ENCODE results near the gene ACE. TPM values are rescaled to one million over a fixed set of nuclear protein-coding genes. Genes with fewer than 3 reads are reported as not detected.

ACE gene
- total RNA-seq, 1 donor from 2014 or later, result 16.0 TPM

DNA sequence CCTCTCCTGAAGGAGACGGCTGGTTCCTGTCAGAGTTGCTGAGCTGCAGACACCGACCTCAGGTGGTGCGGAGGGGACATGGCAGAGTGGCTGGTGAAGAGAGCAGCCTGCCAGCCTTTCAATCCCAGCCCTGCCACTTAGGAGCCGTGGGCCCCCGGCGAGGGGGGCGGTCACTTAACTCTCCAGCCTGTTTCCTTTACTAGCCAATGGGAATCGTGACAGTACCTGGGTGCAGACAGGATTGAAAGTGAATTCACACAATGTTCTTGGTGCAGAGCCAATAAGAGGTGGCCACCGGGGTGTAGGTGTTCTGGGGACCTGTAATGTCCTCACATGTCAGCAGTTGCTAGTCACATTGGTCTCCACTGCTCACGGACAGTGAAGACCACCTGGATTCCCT is 13.5 kb downstream of the ACE start:
- intact Hi-C loops (cut with micrococcal nuclease), result no loop called here

- intact Hi-C loops (cut with micrococcal nuclease), result no loop called here
Measured at GRCh38 chr17:63490858-63491400, 14.1 kb downstream of the ACE start.

DNA sequence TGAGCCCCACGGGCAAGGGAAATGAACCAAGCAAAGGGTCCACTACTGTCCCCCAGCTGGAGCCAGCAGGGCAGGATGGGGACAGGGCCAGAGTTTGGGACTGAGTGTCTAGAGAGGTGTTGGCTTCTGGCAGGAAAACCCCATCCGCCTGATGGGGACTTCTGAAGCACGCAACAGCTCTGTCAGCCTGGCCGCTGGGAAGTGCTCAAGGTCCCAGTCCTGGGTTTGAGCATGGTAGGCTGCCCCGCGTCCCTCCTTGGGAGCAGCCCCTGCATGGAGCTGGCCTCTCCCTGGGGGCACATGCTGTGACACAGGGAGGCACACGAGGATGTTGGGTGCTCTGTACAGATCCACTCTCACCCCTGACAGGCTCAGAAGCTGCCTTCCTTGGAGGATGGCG is 14.6 kb downstream of the ACE start:
- intact Hi-C loops (cut with micrococcal nuclease), result no loop called here

DNA sequence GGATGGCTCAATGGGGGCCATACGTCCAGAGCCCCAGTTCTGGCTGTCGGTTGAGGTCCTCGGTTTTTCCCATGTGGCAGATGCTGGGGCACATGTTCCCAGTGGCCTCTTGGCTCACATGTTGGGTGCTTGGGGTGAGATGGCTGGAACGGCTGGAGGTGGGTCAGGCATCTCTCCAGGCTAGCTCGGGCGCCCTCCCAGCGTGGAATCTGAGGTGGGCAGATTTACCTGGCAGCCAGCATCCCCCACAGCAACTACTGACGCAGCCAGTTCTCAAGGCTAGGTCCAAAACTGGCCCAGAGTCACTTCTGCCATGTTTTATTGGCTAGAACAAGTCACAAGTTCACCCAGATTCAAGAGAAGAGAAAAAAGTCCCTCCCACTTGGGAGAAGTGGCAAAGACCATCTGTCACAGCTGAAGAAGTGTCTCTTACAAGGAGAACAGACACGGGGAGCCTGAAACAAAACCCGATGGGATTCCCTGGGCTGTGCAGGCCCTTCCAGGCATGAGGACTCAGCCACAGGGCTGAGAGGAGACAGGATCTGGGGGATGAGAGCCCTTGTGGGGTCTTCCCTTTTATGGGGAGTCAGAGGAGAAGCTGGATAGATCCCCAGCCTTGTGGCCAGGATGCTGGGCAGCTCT is 15.2 kb downstream of the ACE start:
- intact Hi-C loops (cut with micrococcal nuclease), result no loop called here

DNA sequence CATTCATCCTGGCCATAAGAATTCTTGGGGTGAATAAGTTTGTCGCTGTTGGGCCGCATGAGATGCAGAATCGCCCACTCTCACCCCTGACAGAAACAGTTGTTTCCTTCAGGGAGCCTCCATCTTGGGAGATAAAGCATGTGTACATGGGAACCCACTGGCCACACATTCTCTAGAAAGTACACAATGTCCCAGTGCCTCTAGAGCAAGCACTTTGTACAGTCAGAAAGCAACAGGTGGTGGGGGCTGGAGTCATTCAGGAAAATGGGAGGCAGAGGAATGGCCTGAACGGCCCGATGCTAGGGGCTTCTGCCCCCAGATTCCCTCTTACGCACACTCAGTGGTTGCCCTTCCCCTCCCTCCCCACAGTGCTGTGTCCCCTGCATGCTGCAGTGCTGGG is 16.1 kb downstream of the ACE start:
- intact Hi-C loops (cut with micrococcal nuclease), result no loop called here

DNA sequence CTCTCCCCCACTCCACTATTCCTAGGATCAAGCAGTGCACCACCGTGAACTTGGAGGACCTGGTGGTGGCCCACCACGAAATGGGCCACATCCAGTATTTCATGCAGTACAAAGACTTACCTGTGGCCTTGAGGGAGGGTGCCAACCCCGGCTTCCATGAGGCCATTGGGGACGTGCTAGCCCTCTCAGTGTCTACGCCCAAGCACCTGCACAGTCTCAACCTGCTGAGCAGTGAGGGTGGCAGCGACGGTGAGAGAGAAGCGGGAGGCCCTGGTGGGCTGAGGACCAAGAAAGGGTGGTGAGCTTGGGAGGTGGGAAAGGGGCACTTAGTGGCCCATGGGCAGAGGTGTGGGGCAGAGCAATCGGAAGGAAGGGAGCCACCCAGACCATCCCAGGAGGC is 16.6 kb downstream of the ACE start:
- intact Hi-C loops (cut with micrococcal nuclease), result no loop called here

GRCh38 chr17:63494300-63494928 is 17.6 kb downstream of the ACE start:
- intact Hi-C loops (cut with micrococcal nuclease), result no loop called here

GRCh38 chr17:63495491-63495890 is 18.6 kb downstream of the ACE start:
- intact Hi-C loops (cut with micrococcal nuclease), result no loop called here

DNA sequence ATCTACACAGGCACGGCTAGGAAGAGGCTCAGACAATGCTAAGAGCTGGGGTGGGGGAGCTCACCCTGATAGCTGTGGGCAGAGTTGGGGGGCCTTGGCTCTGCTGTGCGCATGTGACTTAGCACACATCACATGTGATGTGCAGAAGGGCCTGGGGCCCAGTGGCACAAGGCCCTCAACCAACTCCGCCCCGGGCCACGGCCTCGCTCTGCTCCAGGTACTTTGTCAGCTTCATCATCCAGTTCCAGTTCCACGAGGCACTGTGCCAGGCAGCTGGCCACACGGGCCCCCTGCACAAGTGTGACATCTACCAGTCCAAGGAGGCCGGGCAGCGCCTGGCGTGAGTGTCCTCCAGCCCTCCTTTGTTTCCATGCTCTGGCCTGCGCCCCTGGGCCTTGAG is 19.3 kb downstream of the ACE start:
- intact Hi-C loops (cut with micrococcal nuclease), result no loop called here

DNA sequence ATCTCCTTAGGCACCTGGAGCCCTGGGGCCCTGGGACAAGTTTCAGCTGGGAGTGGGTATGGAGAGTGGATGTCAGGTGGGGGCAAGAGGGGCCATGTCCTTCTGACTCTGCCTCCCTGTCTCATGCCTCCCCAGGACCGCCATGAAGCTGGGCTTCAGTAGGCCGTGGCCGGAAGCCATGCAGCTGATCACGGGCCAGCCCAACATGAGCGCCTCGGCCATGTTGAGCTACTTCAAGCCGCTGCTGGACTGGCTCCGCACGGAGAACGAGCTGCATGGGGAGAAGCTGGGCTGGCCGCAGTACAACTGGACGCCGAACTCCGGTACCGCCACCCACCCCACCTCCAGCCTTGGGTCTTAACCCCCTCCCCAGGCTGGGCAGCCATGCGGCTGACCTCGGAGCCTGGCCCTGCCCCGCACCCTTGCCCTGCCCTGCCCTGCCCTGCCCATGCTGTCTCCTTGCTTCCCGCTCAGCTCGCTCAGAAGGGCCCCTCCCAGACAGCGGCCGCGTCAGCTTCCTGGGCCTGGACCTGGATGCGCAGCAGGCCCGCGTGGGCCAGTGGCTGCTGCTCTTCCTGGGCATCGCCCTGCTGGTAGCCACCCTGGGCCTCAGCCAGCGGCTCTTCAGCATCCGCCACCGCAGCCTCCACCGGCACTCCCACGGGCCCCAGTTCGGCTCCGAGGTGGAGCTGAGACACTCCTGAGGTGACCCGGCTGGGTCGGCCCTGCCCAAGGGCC is 20.0 kb downstream of the ACE start:
- intact Hi-C loops (cut with micrococcal nuclease), result no loop called here

DNA sequence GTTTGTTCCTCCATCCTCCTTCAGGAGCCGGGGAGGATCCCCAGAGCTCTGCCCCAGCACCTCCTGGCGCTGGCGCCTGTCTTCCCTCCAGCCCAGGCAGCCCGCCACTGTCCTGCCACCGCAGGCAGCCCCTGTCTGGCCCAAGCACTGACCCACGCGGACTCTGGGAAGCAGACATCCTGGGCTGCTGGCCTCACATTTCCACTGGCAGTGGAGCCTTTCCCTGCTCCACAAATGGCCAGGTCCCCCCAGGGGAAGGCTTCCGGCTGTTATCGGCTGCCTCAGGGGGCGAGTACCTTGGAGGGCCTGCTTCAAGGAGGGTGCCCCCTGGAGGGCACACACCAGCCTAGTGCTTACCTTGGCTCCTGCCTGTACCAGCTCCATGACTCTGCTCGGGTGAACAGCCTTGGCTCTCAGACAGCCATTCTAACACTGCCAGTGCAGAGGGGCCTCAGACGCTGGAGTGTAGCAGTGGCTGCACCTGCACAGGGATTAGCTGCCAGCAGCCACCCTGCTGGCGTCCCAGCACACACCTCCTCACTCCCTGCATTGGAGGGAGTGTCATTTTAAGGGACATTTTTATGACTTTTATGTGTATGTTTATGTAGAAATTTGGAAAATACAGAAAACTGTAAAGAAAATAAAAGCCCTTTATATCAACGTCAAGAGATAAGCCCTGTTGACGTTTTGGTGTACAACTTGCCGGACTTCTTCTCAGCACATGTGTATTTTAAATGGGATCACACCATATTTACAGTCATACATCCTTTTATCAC is 21.0 kb downstream of the ACE start:
- intact Hi-C loops (cut with micrococcal nuclease), result no loop called here

DNA sequence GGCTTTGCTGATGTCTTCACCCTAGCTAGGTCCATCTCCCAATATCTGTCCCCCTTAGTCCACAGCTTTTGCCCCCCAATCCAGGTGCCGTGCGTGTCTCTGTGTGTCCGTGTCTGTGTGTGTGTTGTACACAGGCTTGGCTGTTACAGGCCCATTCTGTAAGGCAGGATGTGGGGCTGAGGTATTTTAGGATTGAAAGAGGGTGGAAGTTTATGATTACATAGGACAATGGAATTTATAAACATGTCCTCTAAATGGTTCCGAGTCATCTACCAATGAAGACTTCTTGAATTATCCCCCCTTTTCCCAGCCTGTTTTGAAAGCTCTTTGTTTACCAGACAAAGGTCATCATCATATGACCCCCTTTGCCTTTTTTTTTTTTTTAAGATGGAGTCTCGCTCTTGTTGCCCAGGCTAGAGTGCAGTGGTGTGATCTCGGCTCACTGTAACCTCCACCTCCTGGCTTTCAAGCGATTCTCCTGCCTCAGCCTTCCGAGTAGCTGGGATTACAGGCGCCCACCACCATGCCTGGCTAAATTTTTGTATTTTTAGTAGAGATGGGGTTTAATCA is 21.9 kb downstream of the ACE start:
- intact Hi-C loops (cut with micrococcal nuclease), result no loop called here

GRCh38 chr17:63500543-63501390 is 23.9 kb downstream of the ACE start:
- intact Hi-C loops (cut with micrococcal nuclease), result no loop called here

DNA sequence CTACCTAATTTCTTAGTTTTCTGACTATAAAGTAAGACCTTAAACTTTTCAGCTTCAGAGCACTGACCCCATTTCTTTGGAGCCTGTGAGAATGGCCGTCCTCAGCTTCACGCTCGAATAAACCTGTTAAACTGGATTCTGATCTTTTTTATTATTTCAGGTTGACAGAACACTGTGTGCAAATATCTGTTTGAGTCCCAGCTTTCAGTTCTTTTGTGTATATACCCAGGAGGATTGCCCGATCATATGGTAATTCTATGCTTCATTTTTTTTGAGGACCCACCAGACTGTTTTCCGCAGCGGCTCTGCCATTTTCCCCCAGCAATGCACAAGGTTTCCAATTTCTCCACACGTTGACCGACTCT is 26.5 kb downstream of the ACE start:
- intact Hi-C loops (cut with micrococcal nuclease), result no loop called here

DNA sequence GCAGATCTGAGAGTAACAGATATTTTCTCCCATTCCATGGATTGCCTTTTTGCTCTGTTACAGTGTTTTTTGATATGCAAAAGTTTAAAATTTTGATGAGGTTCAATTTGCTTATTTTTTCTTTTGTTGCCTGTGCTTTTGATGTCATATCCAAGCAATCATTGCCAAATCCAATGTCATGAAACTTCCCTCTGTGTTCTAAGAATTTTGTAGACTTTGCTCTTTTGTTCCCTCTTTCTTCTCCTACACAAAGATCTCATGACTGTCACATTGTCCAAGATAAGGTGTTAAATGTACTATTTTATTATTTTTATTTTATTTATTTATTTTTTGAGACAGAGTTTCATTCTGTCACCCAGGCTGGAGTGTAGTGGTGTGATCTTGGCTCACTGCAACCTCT is 27.4 kb downstream of the ACE start:
- intact Hi-C loops (cut with micrococcal nuclease), result no loop called here

DNA sequence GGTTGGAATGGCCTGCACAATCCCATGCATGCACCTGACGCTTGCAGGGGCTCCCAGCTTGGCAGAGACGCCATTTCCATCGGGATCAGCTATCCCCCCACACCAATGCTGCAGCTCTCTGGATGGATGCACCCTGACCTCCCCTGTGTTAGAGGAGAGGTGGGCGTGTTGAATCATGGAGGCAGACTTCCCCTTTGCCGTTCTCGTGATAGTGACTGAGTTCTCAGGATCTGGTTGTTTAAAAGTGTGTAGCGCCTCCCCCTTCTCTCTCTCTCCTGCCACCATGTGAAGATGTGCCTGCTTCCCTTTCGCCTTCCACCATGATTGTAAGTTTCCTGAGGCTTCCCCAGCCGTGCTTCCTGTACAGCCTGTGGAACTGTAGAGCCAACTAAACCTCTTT is 28.5 kb downstream of the ACE start:
- intact Hi-C loops (cut with micrococcal nuclease), result no loop called here

GRCh38 chr17:63506627-63507026 is 29.8 kb downstream of the ACE start:
- intact Hi-C loops (cut with micrococcal nuclease), result no loop called here

GRCh38 chr17:63511331-63511730 is 34.5 kb downstream of the ACE start:
- intact Hi-C loops (cut with micrococcal nuclease), result no loop called here

DNA sequence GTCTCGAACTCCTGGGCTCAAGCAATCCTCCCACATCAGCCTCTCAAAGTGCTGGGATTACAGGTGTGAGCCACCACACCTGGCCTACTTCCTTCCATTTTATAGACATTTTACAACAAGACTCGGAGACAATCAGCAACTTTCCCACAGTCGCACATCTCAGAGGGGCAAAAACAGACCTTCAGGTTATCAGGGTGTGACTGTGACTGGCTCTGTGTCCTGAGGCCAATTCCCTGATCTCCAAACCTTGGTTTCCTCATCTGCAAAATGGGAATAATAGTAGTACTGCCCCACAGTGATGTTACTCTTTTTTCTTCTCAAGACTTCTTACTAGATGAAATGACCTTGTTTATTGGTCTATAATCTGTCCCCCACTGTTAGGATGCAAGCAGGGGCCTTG is 35.5 kb downstream of the ACE start:
- intact Hi-C loops (cut with micrococcal nuclease), result no loop called here

GRCh38 chr17:63512896-63513644 is 36.2 kb downstream of the ACE start:
- intact Hi-C loops (cut with micrococcal nuclease), result no loop called here
